Keratinocyte (primary cell): ENCODE measurements around the gene TBCA. TPM values are rescaled to one million over a fixed set of nuclear protein-coding genes. Genes with fewer than 3 reads are reported as not detected.

Experiments used
- DNase-seq: peaks from one replicate; pipeline ENCODE4 v3.0.0-alpha.2; 2011; ENCODE audit warnings: low read depth, missing footprints, low spot score
- FAIRE-seq: peaks from 2 replicates; lab custom pipeline; 2011; peaks lifted over from hg19 to GRCh38; lab: Jason Lieb, UNC
- H2AFZ ChIP-seq: 2 replicates; pipeline ENCODE4 v1.6.0; 2012; ENCODE audit warnings: low read length, control low read depth, inconsistent platforms; ENCODE audit not compliant: control insufficient read depth
- H3K27ac ChIP-seq: 2 replicates; pipeline ENCODE4 v1.5.1; 2011; ENCODE audit warnings: low read length; ENCODE audit not compliant: control insufficient read depth, insufficient read depth
- H3K27me3 ChIP-seq: 3 replicates; pipeline ENCODE4 v1.6.0; 2011; ENCODE audit warnings: low read length; ENCODE audit not compliant: control insufficient read depth, insufficient read depth; ENCODE audit errors: extremely low read depth
- H3K36me3 ChIP-seq, 2 experiments: 2 replicates in 1 of 2; 3 replicates in 1 of 2; pipeline ENCODE4 v1.5.1; 2011; ENCODE audit warnings: low read length in 2 of 2, mild to moderate bottlenecking in 1 of 2; ENCODE audit not compliant: control insufficient read depth in 2 of 2, insufficient read depth in 2 of 2; ENCODE audit errors: extremely low read depth in 1 of 2
- H3K4me1 ChIP-seq: 3 replicates; pipeline ENCODE4 v1.5.1; 2011; ENCODE audit warnings: low read length; ENCODE audit not compliant: control insufficient read depth, insufficient read depth; ENCODE audit errors: extremely low read depth
- H3K4me2 ChIP-seq: 3 replicates; pipeline ENCODE4 v1.6.0; 2011; ENCODE audit warnings: low read depth, low read length; ENCODE audit not compliant: control insufficient read depth, insufficient read depth; ENCODE audit errors: extremely low read depth
- H3K4me3 ChIP-seq, 3 experiments: fragments of 200-600 bp in 1 of 3; sonication (generic) in 1 of 3; 2 replicates in 2 of 3; 3 replicates in 1 of 3; pipeline ENCODE4 v1.5.1; 2011 to 2016; ENCODE audit warnings: low read length in 3 of 3, mild to moderate bottlenecking in 3 of 3, control low read depth in 2 of 3, inconsistent platforms in 1 of 3, low read depth in 1 of 3, mixed read lengths in 1 of 3, mixed run types in 1 of 3, moderate library complexity in 1 of 3; ENCODE audit not compliant: control insufficient read depth in 2 of 3, insufficient read depth in 2 of 3; ENCODE audit errors: extremely low read depth in 1 of 3
- H3K79me2 ChIP-seq: 2 replicates; pipeline ENCODE4 v1.6.0; 2012; ENCODE audit warnings: low read length; ENCODE audit not compliant: control insufficient read depth, insufficient read depth
- H3K9ac ChIP-seq: 3 replicates; pipeline ENCODE4 v1.6.0; 2011; ENCODE audit warnings: low read length; ENCODE audit not compliant: control insufficient read depth, insufficient read depth; ENCODE audit errors: extremely low read depth
- H3K9me1 ChIP-seq: 3 replicates; pipeline ENCODE4 v1.6.0; 2011; ENCODE audit warnings: low read length; ENCODE audit not compliant: control insufficient read depth, insufficient read depth; ENCODE audit errors: extremely low read depth
- H3K9me3 ChIP-seq: 2 replicates; pipeline ENCODE4 v1.5.1; 2012; ENCODE audit warnings: low read depth, low read length; ENCODE audit not compliant: control insufficient read depth
- H4K20me1 ChIP-seq: 3 replicates; pipeline ENCODE4 v1.6.0; 2011; ENCODE audit warnings: low read length; ENCODE audit not compliant: control insufficient read depth, insufficient read depth; ENCODE audit errors: extremely low read depth
- CTCF ChIP-seq, 3 experiments: IDR thresholded peaks in 1 of 3; conservative IDR thresholded peaks in 1 of 3; optimal IDR thresholded peaks in 1 of 3; 2 replicates in 2 of 3; 3 replicates in 1 of 3; pipeline versions ENCODE3 to v1.5.1; 2011; ENCODE audit warnings: low read length in 3 of 3, mild to moderate bottlenecking in 3 of 3, moderate library complexity in 2 of 3, control low read depth in 1 of 3, inconsistent platforms in 1 of 3; ENCODE audit not compliant: insufficient read depth in 2 of 3; ENCODE audit errors: extremely low read depth in 1 of 3
- EZH2 ChIP-seq: IDR thresholded peaks from one replicate; pipeline ENCODE4 v1.6.1; 2012; ENCODE audit warnings: inconsistent platforms, mild to moderate bottlenecking, low read length, moderate library complexity
- dilution Hi-C: fragments of 300-500 bp; cut with MboI; formaldehyde crosslinking; loops from one replicate; pipeline ENCODE4 v1.7.0; 2020; ENCODE audit warnings: low sequenced_read_pairs; ENCODE audit not compliant: extremely low pct_ligation_motif_present
- polyA plus RNA-seq, 5 experiments: library from polyadenylated mRNA; depleted of rRNA in 3 of 5; stranded (reverse) in 3 of 5; stranded (forward) in 1 of 5; unstranded in 1 of 5; fragments of >200 nt; gene quantifications; 1 replicate in 1 of 5; 2 replicates in 3 of 5; 3 replicates in 1 of 5; pipeline versions ENCODE4 v1.2.1 to v1.2.3, GENCODE V29; 2011 to 2012; ENCODE audit warnings: missing spikeins in 2 of 5, low read depth in 1 of 5, low replicate concordance in 1 of 5

The TBCA gene
- polyA plus RNA-seq, 1 donor (not counting 4 experiments of a cell fraction or from before 2014, with no cell fraction given) = 225 TPM

GRCh38 chr5:77719666-77720363 is 56.3 kb downstream of the TBCA start:
- H3K36me3 ChIP-seq = peaks cover 0 to 1% of the 10 kb centered on the region in 2 experiments
- peaks cover under 1% of the 10 kb centered on the region for H4K20me1 ChIP-seq
- FAIRE-seq (no peak), DNase-seq (no peak)
- H3K4me2 ChIP-seq = no peak overlapping the region
- dilution Hi-C loops = no loop called here
- no peaks in the 10 kb centered on the region for H3K9me1 ChIP-seq
- H3K27me3 ChIP-seq = no peaks in the 10 kb centered on the region
- H3K4me1 ChIP-seq = no peaks in the 10 kb centered on the region
- H2AFZ ChIP-seq = no peak overlapping the region
- no peak overlapping the region for H3K27ac ChIP-seq
- TF ChIP-seq EZH2 (no peak), CTCF (optimal IDR thresholded peaks at IDR 0.05 in 1 of 3, IDR thresholded peaks at IDR 0.05 in 1 of 3, conservative IDR thresholded peaks at IDR 0.05 in 1 of 3; ENCODE audit: extremely low read depth in 1 of 3, insufficient read depth in 2 of 3, low read length in 3 of 3) (no peak)
- no peak overlapping the region for H3K9ac ChIP-seq
- peaks cover 62% of the 10 kb centered on the region for H3K79me2 ChIP-seq
- H3K4me3 ChIP-seq = no peak overlapping the region
- no peaks in the 10 kb centered on the region for H3K9me3 ChIP-seq

- H3K36me3 ChIP-seq = peaks cover 0 to 1% of the 10 kb centered on the region in 2 experiments
- no peaks in the 10 kb centered on the region for H3K4me1 ChIP-seq
- no peak overlapping the region for H2AFZ ChIP-seq
- H3K9me3 ChIP-seq = no peaks in the 10 kb centered on the region
- no peak overlapping the region for H3K4me3 ChIP-seq
- TF ChIP-seq CTCF (optimal IDR thresholded peaks at IDR 0.05 in 1 of 3, IDR thresholded peaks at IDR 0.05 in 1 of 3, conservative IDR thresholded peaks at IDR 0.05 in 1 of 3; ENCODE audit: extremely low read depth in 1 of 3, insufficient read depth in 2 of 3, low read length in 3 of 3) = no peak
- TF ChIP-seq EZH2 = no peak
- no peak for DNase-seq
- H3K27me3 ChIP-seq = no peaks in the 10 kb centered on the region
- no peak overlapping the region for H3K9ac ChIP-seq
- no peaks in the 10 kb centered on the region for H3K9me1 ChIP-seq
- no peak for FAIRE-seq
- no peak overlapping the region for H3K4me2 ChIP-seq
- H3K27ac ChIP-seq = no peak overlapping the region
- dilution Hi-C loops = no loop called here
- H3K79me2 ChIP-seq = peaks cover 58% of the 10 kb centered on the region
- no peaks in the 10 kb centered on the region for H4K20me1 ChIP-seq
Measured at GRCh38 chr5:77718934-77719610, 57.1 kb downstream of the TBCA start.
